AML-193 (cell line): ENCODE measurements around the gene SMPD4.
"Not testable (repeated sequence)": the region's sequence is repeated elsewhere in the genome, so short reads cannot be mapped to it uniquely, and the experiment has no call there.

Experiments
- DNase-seq, 2 experiments: peaks; one replicate each; lab custom pipeline; 2025; lab: John Stamatoyannopoulos, UW

Gene SMPD4

DNA sequence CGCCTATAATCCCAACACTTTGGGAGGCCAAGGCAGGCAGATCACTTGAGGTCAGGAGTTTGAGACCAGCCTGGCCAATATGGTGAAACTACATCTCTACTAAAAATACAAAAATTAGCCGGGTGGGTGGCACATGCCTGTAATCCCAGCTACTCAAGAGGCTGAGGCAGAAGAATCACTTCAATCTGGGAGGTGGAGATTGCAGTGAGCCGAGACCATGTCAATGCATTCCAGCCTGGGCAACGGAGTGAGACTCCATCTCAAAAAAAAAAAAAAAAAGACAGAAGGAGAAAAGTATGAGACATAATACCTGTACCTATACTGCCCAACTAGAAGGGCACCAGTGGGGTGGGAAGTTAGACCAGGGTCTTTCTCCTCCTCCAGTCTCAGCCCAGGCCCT lies 22.0 kb downstream of the SMPD4 start:
- DNase-seq: not testable (repeated sequence)

- DNase-seq: no peak
These were observed 22.8 kb downstream of the SMPD4 start for GRCh38 chr2:130158631-130159030.

DNA sequence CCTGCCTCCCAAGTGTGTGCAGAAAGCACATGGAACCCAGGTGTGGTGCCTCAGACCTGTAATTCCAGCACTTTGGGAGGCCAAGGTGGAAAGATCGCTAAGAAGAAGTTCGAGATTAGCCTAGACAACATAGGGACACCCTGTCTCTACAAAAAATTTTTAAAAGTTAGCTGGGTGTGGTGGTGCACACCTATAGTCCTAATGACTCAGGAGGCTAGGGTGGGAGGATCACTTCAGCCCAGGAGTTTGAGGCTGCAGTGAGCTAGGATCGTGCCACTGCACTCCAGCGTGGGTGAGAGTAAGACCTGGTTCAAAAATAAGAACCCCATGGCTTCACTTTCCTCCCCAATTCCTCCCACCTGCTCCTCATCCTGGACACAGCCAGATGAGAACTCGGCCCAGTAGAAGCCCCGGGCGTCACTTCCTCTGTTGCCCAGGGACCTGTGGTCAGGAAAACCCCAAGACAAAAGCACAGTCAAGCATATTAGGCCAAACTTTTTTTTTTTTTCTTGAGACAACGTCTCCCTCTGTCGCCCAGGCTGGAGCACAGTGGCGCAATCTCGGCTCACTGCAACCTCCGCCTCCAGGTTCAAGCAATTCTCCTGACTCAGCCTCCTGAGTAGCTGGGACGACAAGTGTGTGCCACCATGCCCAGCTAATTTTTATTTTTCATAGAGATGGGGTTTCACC lies 23.4 kb downstream of the SMPD4 start:
- not testable (repeated sequence) for DNase-seq

- DNase-seq: not testable (repeated sequence)
These were observed 24.0 kb downstream of the SMPD4 start for GRCh38 chr2:130157354-130157753.

DNA sequence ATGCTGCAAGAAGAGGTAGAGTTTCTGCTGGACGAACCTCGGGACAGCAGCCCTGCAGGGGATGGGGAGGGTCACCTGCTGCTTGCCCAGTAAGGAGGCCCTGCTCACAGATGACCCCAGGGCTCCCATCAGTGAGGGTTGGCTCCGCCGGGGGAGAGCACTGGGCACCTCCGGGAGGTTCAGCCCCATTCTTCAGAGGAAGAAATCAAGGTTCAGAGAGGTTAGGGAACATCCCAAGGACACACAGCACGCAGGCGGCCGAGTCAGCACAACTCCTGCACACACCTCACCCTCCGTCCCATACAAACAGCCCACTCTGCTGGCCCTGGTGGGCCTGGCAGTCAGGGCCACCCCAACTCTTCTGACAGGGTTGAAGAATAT lies 24.8 kb downstream of the SMPD4 start:
- DNase-seq: no peak

DNA sequence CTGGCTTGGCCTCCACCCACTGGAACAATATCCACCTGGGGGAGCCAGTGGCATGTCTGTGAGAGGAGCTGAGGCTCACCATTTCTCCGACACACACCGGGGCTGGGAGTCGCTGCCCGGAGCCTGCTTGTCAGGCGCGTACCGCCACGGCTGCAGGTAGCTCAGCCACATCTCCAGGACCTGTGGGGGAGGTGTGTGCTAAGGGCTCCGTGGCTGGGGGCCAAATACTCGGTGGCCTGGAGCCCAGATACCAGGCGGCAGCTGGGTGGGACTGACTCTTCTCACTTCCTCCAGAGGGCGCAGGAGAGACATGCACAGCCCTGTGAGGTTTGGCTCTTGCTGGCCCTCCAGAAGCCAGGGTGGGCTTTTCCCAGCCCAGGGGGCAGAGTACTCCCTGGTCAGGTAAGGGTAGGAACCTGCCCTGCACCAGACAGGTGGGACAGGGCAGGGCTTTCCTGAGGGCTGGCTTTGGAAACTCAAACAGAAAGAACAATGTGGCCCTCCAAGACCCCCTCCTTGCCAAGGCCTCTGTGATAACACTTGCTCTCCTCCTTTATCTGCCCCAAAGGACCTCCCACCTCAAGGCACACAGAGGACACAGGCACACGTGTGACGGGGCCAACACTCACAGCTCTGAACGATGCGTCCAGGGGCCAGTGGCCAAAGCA lies 25.3 kb downstream of the SMPD4 start:
- peak in 1 of 2 experiments; percentile 4 for DNase-seq

- no peak for DNase-seq
These were observed 26.3 kb downstream of the SMPD4 start for GRCh38 chr2:130154773-130155765.

GRCh38 chr2:130154423-130154770 lies 27.0 kb downstream of the SMPD4 start:
- not testable (repeated sequence) for DNase-seq

GRCh38 chr2:130153721-130154422 lies 27.5 kb downstream of the SMPD4 start:
- DNase-seq: not testable (repeated sequence)

DNA sequence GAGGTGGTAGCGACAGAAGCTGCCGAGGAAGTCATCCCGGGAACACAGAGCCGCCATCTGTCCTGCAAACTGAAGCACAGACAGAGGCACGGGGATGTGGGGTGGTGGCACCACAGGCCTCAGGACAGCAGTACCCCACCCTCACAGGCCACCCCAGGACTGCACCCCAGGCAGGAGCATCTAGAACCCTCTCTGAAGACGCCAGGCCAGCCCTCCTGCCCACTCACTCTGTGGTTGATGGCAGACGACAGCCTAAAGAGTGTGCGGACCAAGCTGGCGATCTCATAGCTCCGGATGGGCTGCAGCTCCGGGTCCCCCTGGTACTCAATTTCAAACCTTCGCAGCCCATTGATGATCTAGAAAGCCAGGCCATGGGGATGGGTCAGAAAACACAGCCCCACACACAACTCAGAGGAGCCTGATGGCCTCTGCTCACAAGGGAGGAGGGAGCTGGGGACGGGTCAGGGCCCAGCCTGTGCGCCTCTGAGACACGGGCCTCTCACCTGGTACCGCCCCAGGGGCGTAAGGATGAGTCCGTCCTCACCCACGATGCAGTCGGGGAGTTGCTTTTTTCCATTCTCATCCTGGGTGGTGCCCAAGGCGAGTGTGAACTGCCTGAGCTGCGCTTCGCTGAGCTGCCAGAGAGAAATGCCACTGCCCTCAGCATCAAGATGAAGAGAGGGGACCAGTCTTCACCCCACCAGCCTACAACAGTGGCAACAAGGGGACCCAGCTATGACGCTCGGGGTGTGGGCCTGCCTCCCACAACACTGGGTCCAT lies 28.4 kb downstream of the SMPD4 start:
- DNase-seq: no peak

GRCh38 chr2:130152136-130152815 lies 29.1 kb downstream of the SMPD4 start:
- DNase-seq: not testable (repeated sequence)

- DNase-seq: not testable (repeated sequence)
These were observed 30.3 kb downstream of the SMPD4 start for GRCh38 chr2:130151145-130151512.

- DNase-seq: no peak
These were observed 30.9 kb downstream of the SMPD4 start for GRCh38 chr2:130150181-130151144.

- DNase-seq: not testable (repeated sequence)
These were observed 32.9 kb downstream of the SMPD4 start for GRCh38 chr2:130148515-130148914.

DNA sequence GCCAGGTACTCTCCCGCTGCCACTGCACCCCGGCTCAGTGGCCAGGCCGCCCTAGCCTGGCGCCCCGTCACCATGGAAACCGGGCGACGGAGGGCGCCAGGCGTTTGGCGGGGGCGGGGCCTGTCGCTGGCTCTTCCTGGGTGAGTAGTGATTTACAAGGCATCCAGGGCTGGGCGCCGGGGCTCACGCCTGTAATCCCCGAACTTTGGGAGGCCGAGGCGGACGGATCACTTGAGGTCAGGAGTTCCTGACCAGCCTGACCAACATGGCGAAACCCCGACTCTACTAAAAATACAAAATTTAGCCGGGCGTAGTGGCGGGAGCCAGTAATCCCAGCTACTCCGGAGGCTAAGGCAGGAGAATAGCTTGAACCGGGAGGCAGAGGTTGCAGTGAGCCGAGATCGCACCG lies 36.4 kb downstream of the SMPD4 start, which contains the start of gene CCDC74B:
Gene CCDC74B (minus strand): TSS at position 107 of the 409 bp plus-strand sequence. CDS start 116 bp downstream, outside the sequence.
- DNase-seq: not testable (repeated sequence)

DNA sequence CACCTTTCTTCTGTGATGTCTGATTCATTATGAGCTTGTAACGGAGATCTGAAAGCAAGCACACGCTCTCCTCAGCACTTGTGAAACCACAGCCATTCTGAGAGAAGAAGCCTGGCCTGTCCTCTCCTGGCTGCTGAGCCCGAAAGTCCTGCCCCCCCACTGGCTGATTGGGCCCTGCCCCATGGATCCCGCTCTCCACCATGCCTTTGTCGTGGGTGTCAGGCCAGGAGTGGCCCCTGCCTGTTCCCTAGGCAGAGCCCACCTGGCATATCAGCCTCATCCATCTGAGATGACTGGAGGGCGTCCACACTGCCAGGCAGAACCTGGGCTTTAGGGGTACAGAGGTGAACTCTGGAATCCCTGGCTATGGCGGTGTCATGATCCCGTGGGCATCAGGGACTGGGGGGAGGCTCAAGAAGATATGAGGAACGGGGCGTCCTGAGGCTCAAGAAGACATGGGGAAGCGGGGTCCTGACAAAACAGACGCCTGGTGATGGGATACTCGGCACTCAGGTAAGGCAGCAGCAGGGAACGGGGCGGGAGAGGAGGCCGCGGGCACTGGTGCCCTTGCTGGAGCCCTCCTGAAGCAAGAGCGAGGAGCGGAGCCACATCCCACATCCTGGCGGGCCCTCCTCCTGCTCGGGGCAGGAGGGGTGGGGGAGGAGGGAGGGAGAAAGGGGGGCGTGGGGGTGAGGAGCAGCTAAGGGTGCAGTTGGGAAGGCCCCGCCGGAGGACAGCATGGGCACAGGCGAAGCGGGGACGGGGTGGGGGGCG lies 37.9 kb downstream of the SMPD4 start:
- not testable (repeated sequence) for DNase-seq

DNA sequence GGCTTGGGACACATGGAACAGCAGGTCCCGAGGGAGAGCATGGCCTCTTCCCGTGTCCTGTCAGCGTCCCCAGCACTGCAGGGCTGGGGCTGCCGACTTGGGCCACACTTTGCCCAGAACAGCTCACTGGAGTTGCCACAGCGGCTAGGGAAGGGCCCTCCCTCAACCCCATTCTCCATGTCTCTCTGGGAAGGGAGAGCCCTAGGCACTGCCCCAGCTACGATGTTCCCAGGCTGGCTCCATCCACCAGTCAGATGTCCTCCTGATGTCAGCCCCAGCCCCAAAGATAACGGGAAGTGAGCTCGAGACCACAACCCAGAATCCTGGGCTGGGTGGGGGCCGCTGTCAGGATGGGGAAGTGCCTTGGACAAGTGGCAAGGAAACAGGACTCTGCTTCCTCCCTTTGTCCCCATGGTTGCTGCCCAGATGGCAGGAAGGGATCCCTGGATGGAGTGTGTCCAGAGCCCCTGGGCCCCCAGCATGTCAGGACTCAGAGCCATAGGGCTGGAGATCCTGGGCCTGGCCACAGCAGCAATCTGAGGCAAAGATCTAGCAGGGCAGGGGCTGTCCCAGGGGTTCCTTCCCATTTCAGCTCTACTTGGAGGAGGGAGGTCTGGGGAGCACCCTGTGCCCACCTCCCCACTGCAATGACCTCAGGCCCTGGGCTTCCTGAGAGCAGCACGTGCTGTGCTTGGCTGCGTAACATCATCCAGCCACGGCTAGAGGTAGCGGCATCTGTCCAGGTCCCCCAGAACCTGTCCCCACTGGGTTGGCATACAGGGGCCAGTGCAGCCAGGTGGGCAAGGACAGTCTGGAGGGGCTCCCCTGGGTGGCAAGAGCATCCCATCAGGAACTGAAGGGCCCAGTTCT lies 38.8 kb downstream of the SMPD4 start:
- not testable (repeated sequence) for DNase-seq
